Adipose tissue (tissue), 3 donors: Measurements from ENCODE around the gene DUSP7. TPM values are rescaled to one million over a fixed set of nuclear protein-coding genes. Genes with fewer than 3 reads are reported as not detected.

Experiments
- H3K27ac ChIP-seq: one replicate; pipeline ENCODE4 v1.5.1; 2013; ENCODE audit warnings: low read depth, low read length
- WGBS, 3 donors: extraction: QIAGEN DNeasy Blood & Tissue Kit; methylation state at CpG; one replicate each; pipeline ENCODE4 v1.1.7; 2013; 5-methylcytosine and 5-hydroxymethylcytosine counted together
- polyA plus RNA-seq, 3 donors: library from polyadenylated mRNA; stranded (reverse); fragments of 200-250 nt; gene quantifications; one replicate each; pipeline ENCODE4 v1.2.3, GENCODE V29; 2013
- donor health status: healthy with polysubstance abuse.
- donor health status: Bipolar disorder and iron deficiency.
- donor health status: healthy.

DUSP7 gene
- polyA plus RNA-seq, 3 donors, result 3.2 to 10.0 (median 9.4) TPM

- 83 to 90% (median 87%) methylated on average over 3 of the region's 3 CpGs for WGBS, 3 donors
- no peak overlapping the region for H3K27ac ChIP-seq
These were observed 33.1 kb downstream of the DUSP7 start for GRCh38 chr3:52023101-52023770.

- whole genome bisulfite sequencing, 3 donors, result 71 to 76% (median 74%) methylated on average over 20 of the region's 20 CpGs
- H3K27ac ChIP-seq, result no peak overlapping the region
These were observed 33.9 kb downstream of the DUSP7 start for GRCh38 chr3:52022323-52023100.

- WGBS, 3 donors, result 54 to 72% (median 66%) methylated on average over 10 of the region's 10 CpGs
- H3K27ac ChIP-seq, result no peak overlapping the region
These were observed 34.7 kb downstream of the DUSP7 start for GRCh38 chr3:52021489-52022268.

- WGBS, 3 donors, result 95 to 96% (median 96%) methylated on average over 7 of the region's 7 CpGs
- H3K27ac ChIP-seq, result no peak overlapping the region
These were observed 35.6 kb downstream of the DUSP7 start for GRCh38 chr3:52020796-52021195.

DNA sequence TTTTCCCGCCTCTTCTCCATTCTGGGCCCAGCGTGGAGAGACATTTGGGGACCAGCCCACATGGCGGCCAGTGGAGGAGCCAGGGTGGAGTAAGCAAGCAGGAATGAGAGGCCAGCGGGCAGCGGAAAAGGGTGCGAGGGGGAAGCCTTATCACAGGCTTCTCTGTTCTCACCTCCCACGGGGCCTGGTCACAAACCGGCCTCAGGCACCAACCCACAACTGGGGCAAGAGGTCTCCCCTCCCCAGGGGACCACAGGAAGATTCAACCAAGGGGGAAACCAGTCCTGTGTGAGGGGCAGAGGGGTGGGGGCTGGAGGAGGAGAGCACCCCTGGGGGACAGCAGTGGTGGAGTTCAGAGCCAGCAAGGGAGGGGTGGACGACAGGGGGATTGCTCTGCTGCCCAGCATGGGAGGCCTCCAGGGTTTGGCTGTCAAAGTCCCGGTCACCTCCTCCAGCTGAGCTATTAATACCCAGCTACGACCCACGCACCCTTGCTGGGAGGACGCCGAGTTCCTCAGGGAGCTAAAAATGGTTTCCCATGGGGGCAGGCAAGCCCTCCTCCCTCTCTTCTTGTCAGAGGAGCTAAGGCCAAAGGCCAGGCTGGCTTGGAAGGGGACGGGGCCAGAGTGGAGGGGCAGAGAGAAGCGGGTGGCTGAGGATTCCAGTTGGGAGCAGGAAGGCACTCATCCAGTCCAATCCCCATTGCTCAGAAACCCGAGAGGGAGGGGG, 36.9 kb downstream of the DUSP7 start:
- H3K27ac ChIP-seq, result no peak overlapping the region
- WGBS, 3 donors, result 67 to 79% (median 70%) methylated on average over 16 to 17 of the region's 17 CpGs

GRCh38 chr3:52018319-52019000, 37.9 kb downstream of the DUSP7 start:
- 88 to 92% (median 91%) methylated on average over 21 of the region's 21 CpGs for WGBS, 3 donors
- H3K27ac ChIP-seq, result no peak overlapping the region

DNA sequence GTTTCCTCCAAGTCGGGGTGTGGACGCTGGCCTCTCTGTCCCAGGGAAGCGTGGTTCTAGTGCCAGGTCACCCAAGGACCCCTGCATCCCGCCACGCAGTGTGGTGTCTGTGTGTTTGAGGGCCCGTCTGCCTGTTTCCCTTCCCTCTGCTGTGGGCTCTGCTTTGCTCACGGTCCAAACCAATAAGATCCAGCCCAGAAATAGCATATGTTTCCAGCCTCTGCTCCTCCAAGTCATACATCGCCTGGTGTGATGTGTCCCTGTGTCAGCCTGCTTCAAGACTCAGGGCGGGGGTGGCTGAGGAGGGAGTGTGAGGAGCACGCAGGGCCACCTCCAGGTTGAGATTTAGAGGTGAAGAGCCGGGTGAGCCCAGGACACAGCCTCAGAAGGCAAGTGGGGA, 38.8 kb downstream of the DUSP7 start:
- WGBS, 3 donors, result 76 to 81% (median 81%) methylated on average over 11 of the region's 11 CpGs
- H3K27ac ChIP-seq, result no peak overlapping the region

GRCh38 chr3:52015438-52016228, 40.7 kb downstream of the DUSP7 start:
- 75 to 83% (median 83%) methylated on average over 13 of the region's 13 CpGs for WGBS, 3 donors
- H3K27ac ChIP-seq, result no peak overlapping the region

- no peak overlapping the region for H3K27ac ChIP-seq
- 79 to 83% (median 80%) methylated on average over 8 of the region's 8 CpGs for WGBS, 3 donors
These were observed 41.8 kb downstream of the DUSP7 start for GRCh38 chr3:52014613-52015012.

GRCh38 chr3:52013802-52014598, 42.4 kb downstream of the DUSP7 start:
- WGBS, 3 donors, result 77 to 91% (median 88%) methylated on average over 6 of the region's 6 CpGs
- H3K27ac ChIP-seq, result no peak overlapping the region

- WGBS, 3 donors, result 54 to 70% (median 69%) methylated on average over 7 of the region's 7 CpGs
- no peak overlapping the region for H3K27ac ChIP-seq
These were observed 43.7 kb downstream of the DUSP7 start for GRCh38 chr3:52012699-52013098.

GRCh38 chr3:52010431-52010830, 45.9 kb downstream of the DUSP7 start:
- H3K27ac ChIP-seq, result no peak overlapping the region

DNA sequence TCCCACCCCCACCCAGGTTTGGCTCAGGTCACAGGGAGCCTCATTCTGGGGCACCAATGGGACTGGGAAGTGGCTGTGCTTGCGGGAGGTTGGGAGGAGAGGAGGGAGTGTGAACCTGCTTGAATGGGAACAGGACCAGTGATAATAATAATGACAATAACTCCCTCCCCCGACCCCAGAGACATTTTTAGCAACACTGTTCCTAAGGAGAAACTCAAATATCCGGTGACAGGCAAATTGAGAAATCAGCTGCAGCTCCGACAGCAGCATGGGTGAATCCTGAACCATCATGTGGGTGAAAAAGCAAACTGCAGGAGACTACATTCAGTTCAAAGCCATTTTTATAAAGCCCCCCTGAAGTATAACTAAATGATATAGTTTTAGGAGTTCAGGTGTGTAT, 49.1 kb downstream of the DUSP7 start:
- WGBS, 3 donors, result 35 to 75% (median 61%) methylated on average over 4 of the region's 4 CpGs
- H3K27ac ChIP-seq, result no peak overlapping the region

DNA sequence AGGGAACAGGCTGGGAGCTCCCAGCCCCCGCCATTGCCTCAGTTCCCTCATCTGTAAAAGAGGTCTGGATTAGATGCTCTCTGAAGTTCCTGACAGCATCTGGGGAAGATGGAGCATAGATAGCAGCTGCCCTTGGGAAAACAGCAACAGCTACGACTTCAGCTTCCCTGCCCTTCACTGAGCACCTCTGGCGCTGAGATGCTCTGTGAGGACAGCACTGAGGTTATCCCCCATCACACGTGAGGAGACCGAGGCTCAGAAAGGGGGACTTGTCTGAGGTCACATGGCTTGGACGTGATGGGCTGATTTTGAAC, 49.6 kb downstream of the DUSP7 start:
- H3K27ac ChIP-seq, result no peak overlapping the region
- 78 to 85% (median 83%) methylated on average over 6 of the region's 6 CpGs for WGBS, 3 donors

DNA sequence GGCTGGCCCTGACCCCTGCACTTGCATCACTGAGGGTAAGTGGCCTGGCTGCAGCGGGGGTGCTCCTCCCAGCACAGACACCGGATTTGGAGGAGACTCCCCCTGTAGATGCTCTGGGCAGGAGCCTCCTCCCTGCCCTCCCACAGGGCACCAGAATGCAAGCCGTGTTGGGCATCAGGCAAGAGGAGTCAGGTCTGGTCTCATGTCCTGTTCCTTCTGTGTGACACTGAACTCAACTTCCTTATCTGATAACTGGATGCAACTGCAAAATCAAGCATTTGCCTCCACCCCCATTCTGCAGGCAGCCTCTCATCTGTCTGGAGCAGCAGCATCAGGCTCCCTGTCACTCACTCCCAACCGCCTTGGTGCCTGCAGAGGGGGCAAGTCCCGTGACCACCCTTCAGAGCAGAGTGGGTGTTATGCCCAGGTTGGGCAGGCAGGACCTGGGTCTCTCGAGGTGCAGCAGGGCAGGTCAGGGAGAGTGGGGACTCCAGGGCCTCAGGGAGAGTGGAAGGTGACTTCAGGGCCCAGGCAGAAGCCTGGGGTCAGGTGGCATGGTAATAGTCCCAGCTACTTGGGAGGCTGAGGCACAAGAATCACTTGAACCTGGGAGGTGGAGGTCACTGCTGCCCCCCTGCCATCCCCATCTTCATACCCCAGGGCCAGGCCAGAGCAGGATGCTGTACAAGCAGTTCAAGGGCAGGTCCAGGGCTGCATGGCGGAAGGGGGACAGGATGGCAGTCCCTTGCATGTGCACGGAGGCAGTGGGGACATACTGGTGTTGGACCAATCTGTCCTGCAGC, 50.2 kb downstream of the DUSP7 start:
- 41 to 56% (median 50%) methylated on average over 8 of the region's 8 CpGs for WGBS, 3 donors
- H3K27ac ChIP-seq, result no peak overlapping the region

GRCh38 chr3:52005571-52005986, 50.8 kb downstream of the DUSP7 start:
- H3K27ac ChIP-seq, result no peak overlapping the region
- 7 to 10% (median 9%) methylated on average over 15 of the region's 15 CpGs for WGBS, 3 donors
